Glomerular endothelial cell (primary cell): ENCODE data around the gene TAF5. TPM values are rescaled to one million over a fixed set of nuclear protein-coding genes. Genes with fewer than 3 reads are reported as not detected.
"Not testable (repeated sequence)": the region's sequence is repeated elsewhere in the genome, so short reads cannot be mapped to it uniquely, and the experiment has no call there.

Source experiments
- DNase-seq: peaks from one replicate; pipeline ENCODE4 v3.0.0-alpha.2; 2011; ENCODE audit warnings: low read depth, low spot score; ENCODE audit errors: extremely low read depth
- total RNA-seq: library from RNA; depleted of rRNA; stranded (reverse); fragments of >200 nt; gene quantifications from 2 replicates; pipeline ENCODE4 v1.2.3, GENCODE V29; 2015

The TAF5 gene
- total RNA-seq, 1 donor from 2014 or later = 2.7 TPM

- DNase-seq = no peak
Measured at GRCh38 chr10:103397191-103397825, 29.5 kb downstream of the TAF5 start.

GRCh38 chr10:103413564-103413963 is 45.8 kb downstream of the TAF5 start:
- no peak for DNase-seq

GRCh38 chr10:103415581-103415980 is 47.8 kb downstream of the TAF5 start:
- DNase-seq = no peak

GRCh38 chr10:103416436-103417147 is 48.8 kb downstream of the TAF5 start:
- DNase-seq = peak; percentile 27

DNA sequence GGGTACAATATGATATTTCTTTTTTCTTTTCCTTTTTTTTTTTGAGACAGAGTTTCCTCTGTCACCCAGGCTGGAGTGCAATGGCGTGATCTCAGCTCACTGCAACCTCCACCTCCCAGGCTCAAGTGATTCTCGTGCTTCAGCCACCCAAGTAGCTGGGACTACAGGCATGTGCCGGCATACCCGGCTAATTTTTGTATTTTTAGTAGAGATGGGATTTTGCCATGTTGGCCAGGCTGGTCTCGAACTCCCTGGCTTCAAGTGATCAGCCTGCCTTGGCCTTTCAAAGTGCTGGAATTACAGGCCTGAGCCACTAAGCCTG is 49.3 kb downstream of the TAF5 start:
- not testable (repeated sequence) for DNase-seq

- no peak for DNase-seq
Measured at GRCh38 chr10:103417601-103418000, 49.8 kb downstream of the TAF5 start.

DNA sequence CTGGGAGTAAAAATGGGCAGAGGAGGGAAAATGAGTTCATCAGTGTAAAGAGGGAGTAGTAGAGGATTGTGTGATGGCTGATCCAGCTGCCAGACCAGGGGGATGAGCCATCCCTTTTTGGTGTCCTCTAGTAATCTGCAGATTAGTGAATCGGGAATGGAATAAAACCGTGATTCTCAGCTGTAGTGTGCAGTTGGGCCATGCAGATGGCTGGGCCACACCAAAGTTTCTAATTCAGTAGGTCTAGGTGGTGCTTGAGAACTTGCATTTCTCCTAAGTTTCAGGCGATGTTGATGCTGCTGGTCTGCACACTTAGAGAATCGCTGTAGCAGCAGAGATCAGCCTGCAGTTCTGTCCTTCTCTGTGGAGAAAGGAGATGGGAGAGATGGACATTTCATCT is 51.3 kb downstream of the TAF5 start:
- no peak for DNase-seq

- no peak for DNase-seq
Measured at GRCh38 chr10:103423748-103424147, 56.0 kb downstream of the TAF5 start.

DNA sequence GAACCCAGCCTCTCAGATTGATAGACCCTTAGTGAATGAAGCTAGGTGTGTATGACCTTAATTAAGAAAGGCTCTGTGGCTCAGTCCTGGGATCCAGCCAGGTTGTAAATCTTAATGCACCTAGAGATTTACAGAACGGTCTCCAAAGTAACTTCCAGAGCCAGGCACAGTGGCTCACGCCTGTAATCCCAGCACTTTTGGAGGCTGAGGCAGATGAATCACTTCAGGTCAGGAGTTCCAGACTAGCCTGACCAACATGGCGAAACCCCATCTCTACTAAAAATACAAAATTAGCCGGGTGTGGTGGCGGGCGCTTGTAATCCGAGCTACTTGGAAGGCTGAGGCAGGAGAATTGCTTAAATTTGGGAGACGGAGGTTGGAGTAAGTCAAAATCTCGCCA is 60.1 kb downstream of the TAF5 start:
- no peak for DNase-seq

GRCh38 chr10:103428989-103429643 is 61.3 kb downstream of the TAF5 start:
- no peak for DNase-seq

GRCh38 chr10:103429647-103430046 is 61.9 kb downstream of the TAF5 start:
- no peak for DNase-seq

DNA sequence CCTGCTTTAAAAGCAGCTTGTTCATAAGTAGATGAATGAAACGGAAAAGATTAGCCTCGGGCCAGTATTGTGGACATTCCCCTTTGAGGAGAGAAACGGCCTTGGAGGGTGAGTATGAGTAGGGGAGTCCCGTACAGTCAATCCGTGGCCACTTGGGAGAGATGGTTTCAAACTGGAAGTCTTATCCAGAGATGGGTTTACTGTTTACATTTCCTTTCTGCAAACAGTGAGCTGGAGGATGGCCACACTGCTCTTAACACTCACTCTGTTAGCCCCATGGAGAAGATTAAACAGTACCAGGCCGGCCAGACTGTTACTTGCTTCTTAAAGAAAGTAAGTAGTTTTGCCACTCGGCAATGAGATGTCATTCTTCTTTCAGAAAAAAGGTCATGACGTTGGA is 64.1 kb downstream of the TAF5 start:
- no peak for DNase-seq

DNA sequence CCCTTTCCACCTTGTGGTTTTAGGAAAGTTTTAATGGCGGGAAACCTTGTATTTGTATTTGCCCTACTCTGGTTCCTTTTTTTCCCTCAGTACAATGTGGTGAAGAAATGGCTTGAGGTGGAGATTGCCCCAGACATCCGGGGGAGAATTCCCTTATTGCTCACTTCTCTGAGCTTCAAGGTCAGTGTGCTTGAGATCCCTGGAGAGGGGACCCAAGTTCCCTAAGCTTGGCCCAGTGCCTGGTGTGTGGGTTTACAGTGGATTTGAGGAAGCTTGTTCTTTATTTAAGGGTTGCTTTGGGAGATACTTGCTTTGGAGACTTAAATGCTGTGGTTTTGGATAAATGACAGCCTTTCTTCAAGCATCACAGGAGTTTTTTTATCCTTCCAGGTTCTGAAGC is 66.1 kb downstream of the TAF5 start:
- DNase-seq = no peak

Other genes starting within 250 kb of the TAF5 start
- gene NT5C2, start 174.7 kb upstream of the TAF5 start, total RNA-seq = 38.7 and 43.9 TPM in 2 replicates
- gene RPEL1, start 122.1 kb upstream of the TAF5 start, total RNA-seq = 0.10 TPM in 1 of 2 replicates, not detected in the other
- gene INA, start 90.8 kb upstream of the TAF5 start, total RNA-seq = 3.4 and 4.3 TPM in 2 replicates
- gene PCGF6, start 16.8 kb upstream of the TAF5 start, total RNA-seq = 11.5 and 11.9 TPM in 2 replicates
- 277 and 373 TPM in 2 replicates for gene ATP5MK, start 28.5 kb downstream of the TAF5 start, total RNA-seq
- gene PDCD11, start 28.6 kb downstream of the TAF5 start, total RNA-seq = 42.1 and 42.9 TPM in 2 replicates
- 12.0 and 14.5 TPM in 2 replicates for gene CALHM2, start 84.4 kb downstream of the TAF5 start, total RNA-seq
- not detected in 2 replicates for gene CALHM1, start 90.9 kb downstream of the TAF5 start, total RNA-seq
- not detected in 2 replicates for gene CALHM3, start 111.3 kb downstream of the TAF5 start, total RNA-seq
- gene NEURL1, start 125.7 kb downstream of the TAF5 start, total RNA-seq = 0.05 and 0.47 TPM in 2 replicates